AG08395 (cell line): ENCODE data around the gene CKB.
"Not testable (repeated sequence)": the region's sequence is repeated elsewhere in the genome, so short reads cannot be mapped to it uniquely, and the experiment has no call there.

ENCODE experiments used
- DNase-seq: peaks from one replicate; pipeline ENCODE4 v3.0.0; 2012; ENCODE audit warnings: mixed read lengths, low spot score

CKB gene

DNA sequence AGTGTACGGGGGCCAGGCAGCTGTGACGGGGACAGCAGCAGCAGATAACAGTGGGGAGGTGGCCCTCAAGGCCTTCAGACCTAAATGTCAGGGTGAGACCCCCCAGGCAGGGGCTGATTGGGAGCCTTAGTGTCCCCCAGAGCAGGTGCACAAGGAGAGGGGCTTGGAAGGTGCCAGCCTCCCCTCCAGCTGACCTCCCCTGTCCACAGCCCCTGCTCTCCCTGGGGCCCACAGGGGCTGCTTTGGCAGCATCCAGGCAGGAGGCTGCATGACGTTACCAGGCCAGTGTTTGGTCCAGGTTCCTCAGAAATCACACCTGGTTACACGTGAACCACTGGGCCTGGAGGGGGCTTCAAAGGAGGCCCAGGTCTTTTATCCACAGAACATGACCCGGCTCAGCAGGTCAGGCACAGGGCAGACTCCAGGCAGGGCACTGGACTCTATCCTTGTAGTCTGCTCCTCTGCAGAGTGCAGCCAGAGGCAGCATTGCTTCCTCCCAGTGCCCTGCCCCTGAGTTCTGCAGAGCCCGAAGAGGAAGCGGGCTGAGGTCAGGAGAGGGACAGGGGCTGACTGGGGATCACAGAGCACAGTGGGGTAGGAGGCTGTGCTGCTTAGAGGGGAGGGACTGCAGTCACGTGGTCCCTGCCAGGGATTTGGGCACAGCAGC lies 3.8 kb upstream of the CKB start:
- no peak for DNase-seq

DNA sequence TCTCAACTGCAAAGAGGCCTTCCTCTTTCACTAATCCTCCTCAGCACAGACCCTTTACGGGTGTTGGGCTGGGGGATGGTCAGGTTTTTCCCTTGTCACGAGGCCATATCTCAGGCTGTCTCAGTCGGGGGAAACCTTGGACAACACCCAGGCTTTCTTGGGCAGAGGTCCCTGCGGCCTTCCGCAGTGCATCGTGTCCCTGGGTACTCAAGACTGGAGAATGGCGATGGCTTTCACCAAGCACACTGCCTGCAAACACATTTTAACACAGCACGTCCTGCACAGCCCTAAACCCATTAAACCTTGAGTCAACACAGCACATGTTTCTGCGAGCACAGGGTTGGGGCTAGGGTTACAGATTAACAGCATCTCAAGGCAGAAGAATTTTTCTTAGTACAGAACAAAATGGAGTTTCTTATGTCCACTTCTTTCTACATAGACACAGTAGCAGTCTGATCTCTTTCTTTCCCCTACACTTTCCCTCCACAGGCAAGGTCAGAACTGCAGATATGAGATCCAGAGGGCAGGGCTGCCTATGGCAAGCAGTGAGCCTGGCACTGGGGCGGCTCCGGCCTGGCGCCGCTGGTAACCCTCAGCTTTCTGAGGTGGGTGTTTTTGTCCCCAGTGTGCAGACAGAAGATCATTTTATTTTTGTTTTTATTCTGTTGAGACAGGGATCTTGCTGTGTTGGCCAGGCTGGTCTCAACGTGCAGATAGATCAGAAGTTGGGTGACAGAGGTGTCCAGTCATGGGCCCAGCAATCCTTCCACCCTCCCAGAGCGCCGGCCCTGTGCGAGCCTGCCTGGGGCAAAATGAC lies 3.0 kb upstream of the CKB start:
- not testable (repeated sequence) for DNase-seq

- no peak for DNase-seq
Measured at GRCh38 chr14:103524002-103524935, 1.6 kb upstream of the CKB start.

- no peak for DNase-seq
Measured at GRCh38 chr14:103523575-103523954, 935 bp upstream of the CKB start.

GRCh38 chr14:103521951-103522563 lies 573 bp downstream of the CKB start:
- DNase-seq: no peak

GRCh38 chr14:103521438-103521950 lies 1.1 kb downstream of the CKB start:
- DNase-seq: no peak

GRCh38 chr14:103520657-103521437 lies 1.8 kb downstream of the CKB start:
- peak; percentile 79 for DNase-seq

- DNase-seq: no peak
Measured at GRCh38 chr14:103520269-103520656, 2.4 kb downstream of the CKB start.

DNA sequence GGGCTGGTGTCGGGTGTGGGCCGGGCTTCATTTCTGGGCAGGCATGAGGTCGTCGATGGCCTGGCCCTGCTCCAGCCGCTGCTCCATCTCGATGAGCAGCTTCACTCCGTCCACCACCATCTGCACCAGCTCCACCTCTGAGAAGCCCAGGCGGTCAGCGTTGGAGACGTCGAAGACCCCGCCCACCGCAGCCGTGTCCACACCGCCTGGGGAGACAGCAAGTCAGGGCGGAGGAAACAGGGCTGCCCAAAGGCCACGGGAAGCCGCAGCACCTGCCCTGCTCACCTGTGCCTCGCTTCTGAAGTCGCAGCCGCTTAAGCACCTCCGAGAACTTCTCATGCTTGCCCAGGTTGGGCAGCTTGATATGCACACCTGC lies 2.8 kb downstream of the CKB start:
- no peak for DNase-seq

GRCh38 chr14:103519043-103519836 lies 3.4 kb downstream of the CKB start:
- no peak for DNase-seq

DNA sequence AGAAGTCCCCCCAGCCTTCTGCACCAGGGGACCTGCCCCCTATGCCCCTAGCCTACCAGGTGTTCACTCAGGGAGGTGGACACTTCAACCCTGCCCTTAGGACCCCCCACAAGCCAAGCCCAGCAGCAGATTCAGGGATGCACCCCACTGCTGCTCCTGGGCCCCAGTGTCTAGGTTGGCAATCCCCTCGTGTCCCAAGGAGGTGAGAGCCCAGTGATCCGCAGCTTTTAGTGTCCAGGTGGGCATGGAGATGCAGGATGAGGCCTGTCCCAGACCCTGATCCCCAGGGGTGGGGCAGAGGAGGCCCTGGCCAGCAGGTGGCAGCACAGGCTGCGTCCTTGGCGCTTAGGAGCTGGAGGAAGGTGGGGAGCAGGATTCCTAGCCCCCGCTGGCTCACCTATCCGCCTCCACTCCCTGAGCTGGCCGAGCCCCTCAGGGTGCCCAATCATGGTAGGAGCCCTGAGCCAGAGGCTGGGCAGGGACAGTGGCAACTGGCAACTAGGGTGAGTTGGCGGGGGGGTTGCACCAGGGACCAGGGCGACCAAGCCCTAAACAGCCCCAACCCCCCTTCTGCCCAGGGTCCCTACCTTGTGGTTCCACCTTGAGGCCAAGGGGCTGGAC lies 4.1 kb downstream of the CKB start:
- peak; percentile 80 for DNase-seq

GRCh38 chr14:103517721-103518421 lies 4.8 kb downstream of the CKB start:
- DNase-seq: peak; percentile 19

DNA sequence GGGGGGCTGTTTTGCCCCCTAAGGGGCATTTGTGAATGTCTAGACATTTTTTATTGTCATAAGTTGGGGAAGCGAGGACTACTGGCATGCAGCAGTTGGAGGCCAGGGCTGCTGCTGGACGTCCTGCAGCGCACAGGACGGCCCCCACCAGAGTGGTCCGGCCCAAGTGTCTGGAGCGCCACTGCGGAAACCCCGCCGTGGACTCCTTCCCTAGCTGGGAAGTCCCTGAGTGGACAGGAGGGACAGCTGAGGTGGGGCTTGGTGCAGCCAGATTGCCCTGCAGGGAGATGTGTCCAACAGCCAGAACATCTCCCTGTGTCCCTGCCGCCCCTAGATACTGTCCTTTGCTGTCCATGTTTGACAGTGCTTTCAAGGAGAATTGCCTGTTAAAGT lies 5.5 kb downstream of the CKB start:
- DNase-seq: no peak

- no peak for DNase-seq
Measured at GRCh38 chr14:103516426-103517173, 6.0 kb downstream of the CKB start.

- no peak for DNase-seq
Measured at GRCh38 chr14:103514596-103515421, 7.8 kb downstream of the CKB start.

GRCh38 chr14:103512701-103513611 lies 9.7 kb downstream of the CKB start:
- peak; percentile 93 for DNase-seq
